ENCODE data around the gene ABHD17A.

GRCh38 chr19:1933942-1934341, 48.6 kb upstream of the ABHD17A start:
- TF ChIP-seq EZH2 (IDR thresholded peaks at IDR 0.05; ENCODE audit: low read length, missing control alignments) (no peak), CTCF (conservative IDR thresholded peaks at IDR 0.05 in 1 of 2, IDR thresholded peaks at IDR 0.05 in 1 of 2; ENCODE audit: low read depth in 1 of 2, low read length in 2 of 2) (no peak)
